ENCODE measurements around the gene SGPP1.

DNA sequence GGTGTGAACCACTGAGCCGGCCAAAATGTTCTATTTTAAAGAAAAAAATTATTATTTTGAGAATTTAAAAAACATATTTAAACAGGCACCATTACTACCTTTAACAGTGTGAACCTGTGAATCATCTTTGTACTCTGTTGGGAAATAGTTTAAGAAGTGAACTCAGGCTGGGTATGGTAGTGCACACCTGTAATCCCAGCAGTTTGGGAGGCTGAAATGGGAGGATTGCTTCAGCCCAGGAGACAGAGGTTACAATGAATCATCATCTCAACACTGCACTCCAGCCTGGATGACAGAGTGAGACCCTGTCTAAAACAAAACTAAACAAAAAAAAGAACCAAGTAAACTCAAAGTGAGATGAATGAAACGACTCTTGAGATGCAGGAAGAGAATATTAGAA, 83.1 kb downstream of the SGPP1 start:
- TF ChIP-seq CTCF (IDR thresholded peaks at IDR 0.05) (no peak), POLR2A (IDR thresholded peaks at IDR 0.05) (no peak)
